Measurements from ENCODE around the gene GABRG2.
"Not testable (repeated sequence)": the region's sequence is repeated elsewhere in the genome, so short reads cannot be mapped to it uniquely, and the experiment has no call there.

GABRG2 gene

GRCh38 chr5:162067655-162068411 lies at the start of gene GABRG2:
TSS of gene GABRG2 (plus strand) at chr5:162067773. CDS start at chr5:162068000, 227 bp downstream.
- Histone ChIP-seq H3K36me3 (ENCODE audit: control insufficient read depth, insufficient read depth, low read length) (no peaks in the 10 kb centered on the region), H3K4me1 (ENCODE audit: control insufficient read depth, insufficient read depth, low read length) (no peaks in the 10 kb centered on the region), H3K9ac (ENCODE audit: low read length) (no peak within 1 kb of the TSS), H3K4me3 (ENCODE audit: low read length) (no peak within 1 kb of the TSS), H3K27ac (ENCODE audit: low read depth, low read length) (no peak within 1 kb of the TSS), H3K27me3 (ENCODE audit: control insufficient read depth, insufficient read depth, low read length) (no peaks in the 10 kb centered on the region)

GRCh38 chr5:162025312-162025711 lies 42.3 kb upstream of the GABRG2 start:
- Histone ChIP-seq H3K4me1 (ENCODE audit: control insufficient read depth, insufficient read depth, low read length) (no peaks in the 10 kb centered on the region), H3K36me3 (ENCODE audit: control insufficient read depth, insufficient read depth, low read length) (no peaks in the 10 kb centered on the region), H3K27me3 (ENCODE audit: control insufficient read depth, insufficient read depth, low read length) (no peaks in the 10 kb centered on the region), H3K27ac (ENCODE audit: low read depth, low read length) (no peak overlapping the region), H3K4me3 (ENCODE audit: low read length) (no peak overlapping the region), H3K9ac (ENCODE audit: low read length) (no peak overlapping the region)

DNA sequence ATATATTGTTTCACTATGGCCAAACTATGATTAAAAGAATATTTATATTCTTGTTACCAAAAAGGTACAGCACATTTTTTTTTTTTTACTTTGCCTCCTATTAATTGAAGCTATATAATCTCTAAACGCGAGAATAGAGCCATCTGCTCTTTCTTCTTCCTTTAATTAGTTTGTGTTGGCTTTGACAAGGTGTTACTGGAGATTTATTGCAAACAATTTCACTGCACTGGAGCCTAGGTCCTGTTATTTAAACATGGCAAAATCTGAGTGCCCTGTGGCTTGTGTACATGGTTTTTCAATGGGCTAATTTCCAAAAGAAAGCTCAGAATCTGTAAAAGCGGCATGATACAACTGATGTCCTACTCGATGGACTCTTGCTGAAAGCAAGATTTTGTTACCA lies 40.8 kb upstream of the GABRG2 start:
- Histone ChIP-seq H3K27me3 (ENCODE audit: control insufficient read depth, insufficient read depth, low read length) (no peaks in the 10 kb centered on the region), H3K27ac (ENCODE audit: low read depth, low read length) (no peak overlapping the region), H3K9ac (ENCODE audit: low read length) (no peak overlapping the region), H3K36me3 (ENCODE audit: control insufficient read depth, insufficient read depth, low read length) (no peaks in the 10 kb centered on the region), H3K4me1 (ENCODE audit: control insufficient read depth, insufficient read depth, low read length) (no peaks in the 10 kb centered on the region), H3K4me3 (ENCODE audit: low read length) (no peak overlapping the region)

DNA sequence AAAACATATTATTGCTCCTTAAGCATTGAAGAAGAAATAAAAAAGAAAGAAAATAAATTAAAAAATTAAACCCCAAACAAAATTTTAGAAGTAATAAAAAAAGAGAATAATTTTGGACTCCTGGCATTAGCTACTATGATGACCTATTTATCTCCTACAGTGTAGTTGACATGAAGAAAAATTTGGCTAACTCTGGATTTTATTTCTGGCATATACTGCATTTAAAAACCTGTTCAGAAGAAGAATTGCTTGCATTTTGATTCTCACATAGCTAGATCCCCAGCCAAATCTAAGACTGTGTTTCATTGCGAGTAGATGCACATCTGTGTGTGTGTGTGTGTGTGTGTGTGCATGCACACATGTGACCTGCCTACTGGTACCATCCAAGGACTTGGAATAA lies 30.1 kb upstream of the GABRG2 start:
- H3K27me3 ChIP-seq (ENCODE audit: control insufficient read depth, insufficient read depth, low read length), result no peaks in the 10 kb centered on the region
- H3K36me3 ChIP-seq (ENCODE audit: control insufficient read depth, insufficient read depth, low read length), result no peaks in the 10 kb centered on the region
- H3K27ac ChIP-seq (ENCODE audit: low read depth, low read length), result no peak overlapping the region
- H3K9ac ChIP-seq (ENCODE audit: low read length), result no peak overlapping the region
- no peak overlapping the region for H3K4me3 ChIP-seq (ENCODE audit: low read length)
- no peaks in the 10 kb centered on the region for H3K4me1 ChIP-seq (ENCODE audit: control insufficient read depth, insufficient read depth, low read length)

GRCh38 chr5:162047279-162047678 lies 20.3 kb upstream of the GABRG2 start:
- Histone ChIP-seq H3K36me3 (ENCODE audit: control insufficient read depth, insufficient read depth, low read length) (no peaks in the 10 kb centered on the region), H3K4me1 (ENCODE audit: control insufficient read depth, insufficient read depth, low read length) (no peaks in the 10 kb centered on the region), H3K27ac (ENCODE audit: low read depth, low read length) (no peak overlapping the region), H3K27me3 (ENCODE audit: control insufficient read depth, insufficient read depth, low read length) (no peaks in the 10 kb centered on the region), H3K4me3 (ENCODE audit: low read length) (no peak overlapping the region), H3K9ac (ENCODE audit: low read length) (no peak overlapping the region)

- no peaks in the 10 kb centered on the region for H3K27me3 ChIP-seq (ENCODE audit: control insufficient read depth, insufficient read depth, low read length)
- no peak overlapping the region for H3K4me3 ChIP-seq (ENCODE audit: low read length)
- no peaks in the 10 kb centered on the region for H3K4me1 ChIP-seq (ENCODE audit: control insufficient read depth, insufficient read depth, low read length)
- no peak overlapping the region for H3K27ac ChIP-seq (ENCODE audit: low read depth, low read length)
- H3K36me3 ChIP-seq (ENCODE audit: control insufficient read depth, insufficient read depth, low read length), result no peaks in the 10 kb centered on the region
- H3K9ac ChIP-seq (ENCODE audit: low read length), result no peak overlapping the region
These were observed 14.9 kb upstream of the GABRG2 start for GRCh38 chr5:162052676-162053075.

- H3K36me3 ChIP-seq (ENCODE audit: control insufficient read depth, insufficient read depth, low read length); H3K9ac ChIP-seq (ENCODE audit: low read length); H3K4me1 ChIP-seq (ENCODE audit: control insufficient read depth, insufficient read depth, low read length); H3K4me3 ChIP-seq (ENCODE audit: low read length); H3K27me3 ChIP-seq (ENCODE audit: control insufficient read depth, insufficient read depth, low read length); H3K27ac ChIP-seq (ENCODE audit: low read depth, low read length): not testable (repeated sequence)
These were observed 12.5 kb upstream of the GABRG2 start for GRCh38 chr5:162055095-162055494.

DNA sequence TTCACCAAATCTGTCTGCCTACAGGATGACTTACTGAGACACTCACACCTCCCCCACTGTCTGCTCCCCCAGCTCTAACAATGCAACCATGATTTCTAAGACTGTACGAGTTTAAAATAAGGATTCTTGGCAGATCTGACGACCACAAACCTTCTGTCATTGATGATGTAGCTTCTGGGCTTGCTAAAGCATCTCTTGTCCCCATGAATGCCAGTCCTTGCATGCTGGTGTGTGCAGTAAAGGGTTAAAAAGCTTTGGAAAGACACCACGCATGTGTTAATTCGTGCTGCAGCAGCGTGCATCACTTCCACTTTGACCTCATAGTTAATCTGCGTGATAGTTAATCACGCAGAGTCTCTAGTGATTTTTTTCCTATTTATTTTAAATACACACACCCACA lies 411 bp upstream of the GABRG2 start:
- H3K4me1 ChIP-seq (ENCODE audit: control insufficient read depth, insufficient read depth, low read length), result no peaks in the 10 kb centered on the region
- H3K27ac ChIP-seq (ENCODE audit: low read depth, low read length), result no peak overlapping the region
- no peak overlapping the region for H3K4me3 ChIP-seq (ENCODE audit: low read length)
- no peak overlapping the region for H3K9ac ChIP-seq (ENCODE audit: low read length)
- no peaks in the 10 kb centered on the region for H3K27me3 ChIP-seq (ENCODE audit: control insufficient read depth, insufficient read depth, low read length)
- no peaks in the 10 kb centered on the region for H3K36me3 ChIP-seq (ENCODE audit: control insufficient read depth, insufficient read depth, low read length)

GRCh38 chr5:162068412-162068811 lies 839 bp downstream of the GABRG2 start:
- H3K27ac ChIP-seq (ENCODE audit: low read depth, low read length), result no peak overlapping the region
- no peaks in the 10 kb centered on the region for H3K4me1 ChIP-seq (ENCODE audit: control insufficient read depth, insufficient read depth, low read length)
- no peaks in the 10 kb centered on the region for H3K27me3 ChIP-seq (ENCODE audit: control insufficient read depth, insufficient read depth, low read length)
- no peak overlapping the region for H3K4me3 ChIP-seq (ENCODE audit: low read length)
- no peak overlapping the region for H3K9ac ChIP-seq (ENCODE audit: low read length)
- no peaks in the 10 kb centered on the region for H3K36me3 ChIP-seq (ENCODE audit: control insufficient read depth, insufficient read depth, low read length)

DNA sequence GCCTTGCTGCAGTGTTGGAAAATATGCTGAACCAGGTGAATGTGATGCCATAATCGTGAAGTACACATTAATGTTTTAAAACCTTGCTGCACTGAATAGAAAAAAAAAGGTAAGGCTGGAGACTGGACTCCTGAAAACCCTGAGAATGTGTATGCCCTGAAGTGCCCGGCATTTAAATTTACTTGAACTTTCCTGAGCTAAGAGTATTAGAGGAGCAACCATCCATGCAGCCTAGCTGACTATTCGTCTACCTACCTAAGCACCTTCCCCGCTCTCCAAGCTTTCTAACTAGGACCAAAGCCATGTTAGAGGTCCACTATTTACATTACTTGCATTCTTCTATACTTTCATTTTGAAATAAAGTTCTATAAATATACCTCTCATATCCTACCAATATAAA lies 1.4 kb downstream of the GABRG2 start:
- no peaks in the 10 kb centered on the region for H3K27me3 ChIP-seq (ENCODE audit: control insufficient read depth, insufficient read depth, low read length)
- H3K4me3 ChIP-seq (ENCODE audit: low read length), result no peak overlapping the region
- no peak overlapping the region for H3K27ac ChIP-seq (ENCODE audit: low read depth, low read length)
- H3K9ac ChIP-seq (ENCODE audit: low read length), result no peak overlapping the region
- no peaks in the 10 kb centered on the region for H3K36me3 ChIP-seq (ENCODE audit: control insufficient read depth, insufficient read depth, low read length)
- no peaks in the 10 kb centered on the region for H3K4me1 ChIP-seq (ENCODE audit: control insufficient read depth, insufficient read depth, low read length)

- Histone ChIP-seq H3K9ac (ENCODE audit: low read length) (no peak overlapping the region), H3K27me3 (ENCODE audit: control insufficient read depth, insufficient read depth, low read length) (no peaks in the 10 kb centered on the region), H3K4me3 (ENCODE audit: low read length) (no peak overlapping the region), H3K36me3 (ENCODE audit: control insufficient read depth, insufficient read depth, low read length) (no peaks in the 10 kb centered on the region), H3K27ac (ENCODE audit: low read depth, low read length) (no peak overlapping the region), H3K4me1 (ENCODE audit: control insufficient read depth, insufficient read depth, low read length) (no peaks in the 10 kb centered on the region)
These were observed 11.2 kb downstream of the GABRG2 start for GRCh38 chr5:162078805-162079204.

DNA sequence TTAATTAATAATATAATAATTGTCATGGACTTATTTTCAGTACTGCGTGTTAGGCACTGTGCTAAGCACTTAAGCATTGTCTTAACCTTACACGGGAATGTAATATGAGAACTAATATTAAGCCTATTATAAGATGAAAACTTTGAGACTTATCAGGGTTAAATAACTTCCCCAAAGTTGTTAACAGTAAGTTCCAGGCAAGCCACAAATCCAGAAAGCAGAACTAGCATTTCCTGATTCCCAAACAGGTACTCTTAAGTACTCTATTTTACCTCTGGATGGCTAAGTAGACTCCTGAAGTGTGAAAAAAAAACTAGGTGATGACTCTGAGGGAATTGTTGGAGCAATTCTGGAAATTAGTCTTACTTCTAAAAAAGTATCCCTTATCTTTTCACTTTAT lies 23.8 kb downstream of the GABRG2 start:
- H3K4me1 ChIP-seq (ENCODE audit: control insufficient read depth, insufficient read depth, low read length), result no peaks in the 10 kb centered on the region
- no peak overlapping the region for H3K9ac ChIP-seq (ENCODE audit: low read length)
- no peak overlapping the region for H3K4me3 ChIP-seq (ENCODE audit: low read length)
- no peaks in the 10 kb centered on the region for H3K27me3 ChIP-seq (ENCODE audit: control insufficient read depth, insufficient read depth, low read length)
- H3K27ac ChIP-seq (ENCODE audit: low read depth, low read length), result no peak overlapping the region
- no peaks in the 10 kb centered on the region for H3K36me3 ChIP-seq (ENCODE audit: control insufficient read depth, insufficient read depth, low read length)

DNA sequence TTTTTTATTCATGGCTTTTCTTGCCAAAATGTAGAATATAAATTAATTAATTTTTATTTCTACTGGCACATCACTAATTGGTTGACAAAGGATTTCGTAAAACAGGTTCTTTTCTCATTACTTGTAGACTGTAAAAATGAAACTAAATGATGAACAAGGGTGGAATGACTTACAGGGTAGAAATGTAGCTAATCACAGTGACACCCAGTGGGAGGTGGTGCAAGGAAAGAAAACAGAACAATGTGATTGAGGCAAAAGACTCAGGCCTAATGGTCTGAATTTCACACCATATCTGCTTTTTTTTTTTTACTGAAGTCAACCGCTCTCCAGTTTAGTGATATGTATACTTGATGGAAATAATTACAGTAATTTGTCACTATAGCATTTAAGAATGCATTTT lies 28.9 kb downstream of the GABRG2 start:
- H3K4me3 ChIP-seq (ENCODE audit: low read length), result no peak overlapping the region
- no peaks in the 10 kb centered on the region for H3K27me3 ChIP-seq (ENCODE audit: control insufficient read depth, insufficient read depth, low read length)
- H3K36me3 ChIP-seq (ENCODE audit: control insufficient read depth, insufficient read depth, low read length), result no peaks in the 10 kb centered on the region
- H3K9ac ChIP-seq (ENCODE audit: low read length), result no peak overlapping the region
- no peaks in the 10 kb centered on the region for H3K4me1 ChIP-seq (ENCODE audit: control insufficient read depth, insufficient read depth, low read length)
- H3K27ac ChIP-seq (ENCODE audit: low read depth, low read length), result no peak overlapping the region

Data from rectal smooth muscle tissue (tissue), 1 donor.